CD4-positive, alpha-beta T cell treated with Interleukin-17A for 1 hour (primary cell): ENCODE measurements around the gene SFT2D3.

Experiments
- DNase-seq: peaks from one replicate; pipeline ENCODE4 v3.0.0-alpha.2; 2020

The SFT2D3 gene

GRCh38 chr2:127701193-127701650, at the start of gene SFT2D3:
Gene SFT2D3, plus strand, starts transcription at chr2:127701497. Its CDS starts 32 bp downstream, at chr2:127701529.
- DNase-seq: peak; percentile 90

GRCh38 chr2:127651971-127652550, 49.2 kb upstream of the SFT2D3 start:
- no peak for DNase-seq

- DNase-seq: no peak
Observed at GRCh38 chr2:127652786-127653357, 48.4 kb upstream of the SFT2D3 start.

- DNase-seq: no peak
Observed at GRCh38 chr2:127653421-127654083, 47.7 kb upstream of the SFT2D3 start.

- DNase-seq: no peak
Observed at GRCh38 chr2:127654084-127654837, 47.0 kb upstream of the SFT2D3 start.

- no peak for DNase-seq
Observed at GRCh38 chr2:127654838-127655175, 46.5 kb upstream of the SFT2D3 start.

GRCh38 chr2:127655209-127656073, 45.9 kb upstream of the SFT2D3 start:
- no peak for DNase-seq

- no peak for DNase-seq
Observed at GRCh38 chr2:127656569-127657231, 44.6 kb upstream of the SFT2D3 start.

- DNase-seq: no peak
Observed at GRCh38 chr2:127657232-127657595, 44.1 kb upstream of the SFT2D3 start.

- DNase-seq: no peak
Observed at GRCh38 chr2:127658146-127658545, 43.2 kb upstream of the SFT2D3 start.

GRCh38 chr2:127658641-127659407, 42.5 kb upstream of the SFT2D3 start:
- no peak for DNase-seq

GRCh38 chr2:127659408-127660290, 41.6 kb upstream of the SFT2D3 start:
- no peak for DNase-seq

- DNase-seq: no peak
Observed at GRCh38 chr2:127660291-127660578, 41.1 kb upstream of the SFT2D3 start.

- no peak for DNase-seq
Observed at GRCh38 chr2:127661072-127661649, 40.1 kb upstream of the SFT2D3 start.

- no peak for DNase-seq
Observed at GRCh38 chr2:127661949-127662510, 39.3 kb upstream of the SFT2D3 start.

- no peak for DNase-seq
Observed at GRCh38 chr2:127662937-127663565, 38.2 kb upstream of the SFT2D3 start.

GRCh38 chr2:127663566-127664064, 37.7 kb upstream of the SFT2D3 start:
- DNase-seq: no peak

GRCh38 chr2:127664065-127664894, 37.0 kb upstream of the SFT2D3 start:
- DNase-seq: no peak
